Left ventricle myocardium inferior (tissue), 1 donor: ENCODE measurements around the gene RAP1GAP. TPM values are rescaled to one million over a fixed set of nuclear protein-coding genes. Genes with fewer than 3 reads are reported as not detected.

Experiments
- DNase-seq: peaks from one replicate; pipeline ENCODE4 v3.0.0-alpha.2; 2020
- H3K27ac ChIP-seq: fragments of 200-600 bp; replicated peaks from 2 replicates; pipeline ENCODE4 v1.8.0; 2021
- H3K27me3 ChIP-seq: fragments of 200-600 bp; 2 replicates; pipeline ENCODE4 v1.8.0; 2021; ENCODE audit warnings: low read depth
- H3K36me3 ChIP-seq: fragments of 200-600 bp; 2 replicates; pipeline ENCODE4 v1.8.0; 2021
- H3K4me1 ChIP-seq: fragments of 200-600 bp; 2 replicates; pipeline ENCODE4 v1.8.0; 2021
- H3K4me3 ChIP-seq: fragments of 200-600 bp; 2 replicates; pipeline ENCODE4 v1.8.0; 2021; ENCODE audit warnings: mild to moderate bottlenecking, moderate library complexity
- H3K9me3 ChIP-seq: fragments of 200-600 bp; replicated peaks from 2 replicates; pipeline ENCODE4 v1.8.0; 2021
- CTCF ChIP-seq: fragments of 200-600 bp; IDR thresholded peaks from 2 replicates; pipeline ENCODE4 v1.8.0; 2021; ENCODE audit warnings: antibody characterized with exemption, mild to moderate bottlenecking, borderline replicate concordance
- intact Hi-C: fragments of 100-400 bp; cut with micrococcal nuclease; formaldehyde crosslinking; loops from one replicate; pipeline ENCODE4 v1.11.0; 2022
- total RNA-seq: library from RNA; stranded (reverse); fragmentation: NEBNext Ultra II Directional; extraction: Animal tissue kit (Norgen Biotek cat#: 25700); gene quantifications from one replicate; pipeline ENCODE4 v1.2.1, GENCODE V29; 2021
- donor health status: DM: no; HTN: yes; CAD: no; lungs with severe emphysema.

RAP1GAP gene
- total RNA-seq, 1 donor from 2014 or later, result 6.2 TPM

GRCh38 chr1:21620496-21620895 lies 48.7 kb downstream of the RAP1GAP start:
- no peak for DNase-seq
- H3K9me3 ChIP-seq, result no peaks in the 10 kb centered on the region
- peaks cover 30% of the 10 kb centered on the region for H3K4me1 ChIP-seq
- no peak overlapping the region for H3K4me3 ChIP-seq
- no peak for TF ChIP-seq CTCF
- H3K27ac ChIP-seq, result no peak overlapping the region
- no peaks in the 10 kb centered on the region for H3K36me3 ChIP-seq
- intact Hi-C loops, result no loop called here
- peaks cover 56% of the 10 kb centered on the region for H3K27me3 ChIP-seq

GRCh38 chr1:21620011-21620410 lies 49.1 kb downstream of the RAP1GAP start:
- no peaks in the 10 kb centered on the region for H3K9me3 ChIP-seq
- H3K4me1 ChIP-seq, result peaks cover 30% of the 10 kb centered on the region
- intact Hi-C loops, result no loop called here
- H3K36me3 ChIP-seq, result no peaks in the 10 kb centered on the region
- H3K4me3 ChIP-seq, result no peak overlapping the region
- peaks cover 56% of the 10 kb centered on the region for H3K27me3 ChIP-seq
- H3K27ac ChIP-seq, result no peak overlapping the region
- DNase-seq, result no peak
- TF ChIP-seq CTCF, result no peak

GRCh38 chr1:21619375-21619947 lies 49.7 kb downstream of the RAP1GAP start:
- DNase-seq, result no peak
- H3K4me1 ChIP-seq, result peaks cover 30% of the 10 kb centered on the region
- intact Hi-C loops, result no loop called here
- no peak overlapping the region for H3K27ac ChIP-seq
- H3K9me3 ChIP-seq, result no peaks in the 10 kb centered on the region
- H3K4me3 ChIP-seq, result no peak overlapping the region
- H3K27me3 ChIP-seq, result peaks cover 56% of the 10 kb centered on the region
- no peak for TF ChIP-seq CTCF
- no peaks in the 10 kb centered on the region for H3K36me3 ChIP-seq

- H3K4me1 ChIP-seq, result peaks cover 30% of the 10 kb centered on the region
- H3K9me3 ChIP-seq, result no peaks in the 10 kb centered on the region
- no peaks in the 10 kb centered on the region for H3K36me3 ChIP-seq
- no peak overlapping the region for H3K27ac ChIP-seq
- H3K4me3 ChIP-seq, result no peak overlapping the region
- DNase-seq, result no peak
- H3K27me3 ChIP-seq, result peaks cover 52% of the 10 kb centered on the region
- intact Hi-C loops, result no loop called here
- TF ChIP-seq CTCF, result no peak
Measured at GRCh38 chr1:21618561-21619374, 50.4 kb downstream of the RAP1GAP start.

GRCh38 chr1:21618059-21618458 lies 51.1 kb downstream of the RAP1GAP start:
- Histone ChIP-seq H3K9me3 (no peaks in the 10 kb centered on the region), H3K4me1 (peaks cover 30% of the 10 kb centered on the region), H3K27ac (no peak overlapping the region), H3K4me3 (no peak overlapping the region), H3K36me3 (no peaks in the 10 kb centered on the region), H3K27me3 (peaks cover 45% of the 10 kb centered on the region)
- TF ChIP-seq CTCF, result no peak
- no peak for DNase-seq
- intact Hi-C loops, result no loop called here
